ENCODE measurements around the gene RIT2.

GRCh38 chr18:42948831-42949230 lies 166.7 kb downstream of the RIT2 start:
- TF ChIP-seq CTCF (IDR thresholded peaks at IDR 0.05) (no peak), POLR2A (IDR thresholded peaks at IDR 0.05) (no peak)
